ENCODE data around the gene KDM5B. TPM values are rescaled to one million over a fixed set of nuclear protein-coding genes. Genes with fewer than 3 reads are reported as not detected.

The KDM5B gene
- polyA plus RNA-seq, 1 of the 3 experiments (the other 2 are of a cell fraction), result 21.7 TPM

- TF ChIP-seq CTCF (IDR thresholded peaks at IDR 0.05), result no peak
- no peak for TF ChIP-seq EP300 (IDR thresholded peaks at IDR 0.05; ENCODE audit: borderline replicate concordance in 1 of 2, low read depth in 1 of 2, low read length in 1 of 2)
- TF ChIP-seq FOSL2 (IDR thresholded peaks at IDR 0.05; ENCODE audit: borderline replicate concordance, low read depth), result no peak
- TF ChIP-seq FOXJ3 (CRISPR knock-in tag; IDR thresholded peaks at IDR 0.05), result no peak
These were observed 10.6 kb upstream of the KDM5B start (continued) for GRCh38 chr1:202818819-202819218.

- DNase-seq, result no peak
These were observed 6.9 kb upstream of the KDM5B start for GRCh38 chr1:202815120-202815519.

More at GRCh38 chr1:202815120-202815519, 6.9 kb upstream of the KDM5B start:
- Histone ChIP-seq H3K27ac (ENCODE audit: low read depth in 2 of 2, low read length in 1 of 2) (no peak overlapping the region), H3K4me2 (no peak overlapping the region), H3K36me3 (replicated peaks in 1 of 2; ENCODE audit: control insufficient read depth in 1 of 2, insufficient read depth in 2 of 2, low read length in 1 of 2) (no peaks in the 10 kb centered on the region), H4K20me1 (ENCODE audit: insufficient read depth) (no peaks in the 10 kb centered on the region), H3K9me2 (no peaks in the 10 kb centered on the region), H3K9me3 (no peaks in the 10 kb centered on the region), H3K79me2 (ENCODE audit: insufficient read depth) (no peaks in the 10 kb centered on the region), H3K9ac (no peak overlapping the region), H2AFZ (ENCODE audit: low read depth) (no peak overlapping the region), H3K4me3 (ENCODE audit: low read depth in 2 of 2, low read length in 1 of 2) (no peak overlapping the region), H3K4me1 (ENCODE audit: control insufficient read depth in 1 of 2, insufficient read depth in 2 of 2, low read depth in 1 of 2, low read length in 1 of 2) (peaks cover 9 to 13% of the 10 kb centered on the region in 2 experiments; a peak in 1 of 4 replicates), H3K27me3 (ENCODE audit: insufficient read depth) (no peaks in the 10 kb centered on the region), H3F3A (replicated peaks; ENCODE audit: insufficient read depth) (no peaks in the 10 kb centered on the region)
- TF ChIP-seq TEAD4 (IDR thresholded peaks at IDR 0.05; ENCODE audit: borderline replicate concordance, insufficient read depth), result no peak
- no peak for TF ChIP-seq IRF3 (IDR thresholded peaks at IDR 0.05; ENCODE audit: low read depth, low read length)
- no peak for TF ChIP-seq FOXJ3 (CRISPR knock-in tag; IDR thresholded peaks at IDR 0.05)
- TF ChIP-seq EZH2phosphoT487 (IDR thresholded peaks at IDR 0.05; ENCODE audit: borderline replicate concordance, low read depth), result no peak
- TF ChIP-seq GABPA (IDR thresholded peaks at IDR 0.05; ENCODE audit: low read depth), result no peak
- no peak for TF ChIP-seq RXRA (IDR thresholded peaks at IDR 0.05; ENCODE audit: borderline replicate concordance, low read depth)
- TF ChIP-seq ZBTB33 (IDR thresholded peaks at IDR 0.05; ENCODE audit: borderline replicate concordance, low read depth), result no peak
- no peak for TF ChIP-seq POLR2AphosphoS5 (IDR thresholded peaks at IDR 0.05; ENCODE audit: low read depth, low read length)
- no peak for TF ChIP-seq JUND (IDR thresholded peaks at IDR 0.05)
- TF ChIP-seq GATA2 (CRISPR knock-in tag; IDR thresholded peaks at IDR 0.05), result no peak
- TF ChIP-seq MAX (IDR thresholded peaks at IDR 0.05; ENCODE audit: low read depth), result no peak
- TF ChIP-seq YY1 (IDR thresholded peaks at IDR 0.05; ENCODE audit: low read depth), result no peak
- TF ChIP-seq RCOR1 (IDR thresholded peaks at IDR 0.05; ENCODE audit: low read length), result no peak
- no peak for TF ChIP-seq CHD2 (IDR thresholded peaks at IDR 0.05; ENCODE audit: low read length, partially characterized antibody)
- ChIA-PET POLR2A (no interaction called here), CTCF (no interaction called here)
- WGBS (ENCODE audit: low lambda C conversion rate), result 70% methylated on average over 10 of the region's 10 CpGs
